ENCODE results near the gene IL1RL1.

Gene IL1RL1

GRCh38 chr2:102310964-102311640, at the start of gene IL1RL1:
Gene IL1RL1, plus strand, starts transcription at chr2:102311563. Its CDS starts 26,702 bp downstream, at chr2:102338265.
- H3K27ac ChIP-seq: peak within 1 kb of the TSS; percentile 37
- no peak for TF ChIP-seq CTCF (IDR thresholded peaks at IDR 0.05)

GRCh38 chr2:102262216-102263129, 48.9 kb upstream of the IL1RL1 start:
- Histone ChIP-seq H3K4me3 (ENCODE audit: low read depth in 1 of 2, low read length in 1 of 2) (no peak overlapping the region), H3K27ac (peak overlapping the region; percentile 11), H3K27me3 (no peaks in the 10 kb centered on the region), H3K4me1 (ENCODE audit: control insufficient read depth in 1 of 2, insufficient read depth in 1 of 2, low read depth in 1 of 2, low read length in 1 of 2) (peaks cover 10 to 27% of the 10 kb centered on the region in 2 experiments), H3K36me3 (no peaks in the 10 kb centered on the region), H3K9me3 (no peaks in the 10 kb centered on the region)
- TF ChIP-seq CTCF (IDR thresholded peaks at IDR 0.05): no peak

More at GRCh38 chr2:102310964-102311640, at the start of gene IL1RL1:
- H3K4me1 ChIP-seq (ENCODE audit: control insufficient read depth in 1 of 2, insufficient read depth in 1 of 2, low read depth in 1 of 2, low read length in 1 of 2): peaks cover 21 to 23% of the 10 kb centered on the region in 2 experiments
- no peak within 1 kb of the TSS for H3K4me3 ChIP-seq (ENCODE audit: low read depth in 1 of 2, low read length in 1 of 2)
- H3K27me3 ChIP-seq: no peaks in the 10 kb centered on the region
- no peaks in the 10 kb centered on the region for H3K36me3 ChIP-seq
- H3K9me3 ChIP-seq: no peaks in the 10 kb centered on the region

GRCh38 chr2:102264952-102265351, 46.4 kb upstream of the IL1RL1 start:
- Histone ChIP-seq H3K9me3 (no peaks in the 10 kb centered on the region), H3K4me3 (ENCODE audit: low read depth in 1 of 2, low read length in 1 of 2) (no peak overlapping the region), H3K27me3 (peaks cover under 1% of the 10 kb centered on the region), H3K4me1 (ENCODE audit: control insufficient read depth in 1 of 2, insufficient read depth in 1 of 2, low read depth in 1 of 2, low read length in 1 of 2) (peaks cover 10 to 28% of the 10 kb centered on the region in 2 experiments), H3K36me3 (no peaks in the 10 kb centered on the region), H3K27ac (no peak overlapping the region)
- no peak for TF ChIP-seq CTCF (IDR thresholded peaks at IDR 0.05)

GRCh38 chr2:102266204-102266603, 45.2 kb upstream of the IL1RL1 start:
- TF ChIP-seq CTCF (IDR thresholded peaks at IDR 0.05): no peak
- Histone ChIP-seq H3K36me3 (no peaks in the 10 kb centered on the region), H3K9me3 (no peaks in the 10 kb centered on the region), H3K27me3 (peaks cover 4% of the 10 kb centered on the region), H3K27ac (no peak overlapping the region), H3K4me3 (ENCODE audit: low read depth in 1 of 2, low read length in 1 of 2) (no peak overlapping the region), H3K4me1 (ENCODE audit: control insufficient read depth in 1 of 2, insufficient read depth in 1 of 2, low read depth in 1 of 2, low read length in 1 of 2) (peaks cover 10 to 28% of the 10 kb centered on the region in 2 experiments)

- Histone ChIP-seq H3K36me3 (no peaks in the 10 kb centered on the region), H3K27ac (no peak overlapping the region), H3K27me3 (peaks cover 4% of the 10 kb centered on the region), H3K9me3 (no peaks in the 10 kb centered on the region), H3K4me3 (ENCODE audit: low read depth in 1 of 2, low read length in 1 of 2) (no peak overlapping the region), H3K4me1 (ENCODE audit: control insufficient read depth in 1 of 2, insufficient read depth in 1 of 2, low read depth in 1 of 2, low read length in 1 of 2) (peaks cover 3 to 17% of the 10 kb centered on the region in 2 experiments)
- no peak for TF ChIP-seq CTCF (IDR thresholded peaks at IDR 0.05)
These were observed 43.6 kb upstream of the IL1RL1 start for GRCh38 chr2:102267774-102268173.

Data from neutrophil (primary cell).